ENCODE data around the gene DTNA.

DNA sequence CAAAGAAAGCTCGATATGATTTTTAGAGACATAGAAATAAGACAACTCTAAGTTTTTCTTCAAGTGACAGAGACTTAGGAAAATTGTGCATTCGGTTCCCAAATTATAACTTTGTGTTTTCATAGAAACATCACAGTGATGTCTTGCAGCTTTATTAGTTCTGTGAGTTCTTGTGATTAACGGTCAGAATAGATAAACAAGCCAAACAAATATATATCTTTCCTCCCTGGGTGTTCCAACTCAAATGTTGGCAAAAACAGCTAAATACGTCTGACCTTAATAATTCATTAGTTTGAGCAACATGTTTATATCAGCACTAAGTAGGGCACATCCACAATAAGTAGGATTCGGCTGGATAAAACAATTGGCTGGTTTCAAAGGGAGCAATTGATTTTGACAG lies 47.6 kb downstream of the DTNA start:
- TF ChIP-seq CTCF (IDR thresholded peaks at IDR 0.05) (no peak), POLR2AphosphoS5 (IDR thresholded peaks at IDR 0.05) (no peak)

Data from prostate gland (tissue), 2 donors.